Transverse colon (tissue), 4 donors: ENCODE results near the gene ZNF486.

ENCODE experiments used
- CTCF ChIP-seq, 5 experiments: fragments of 200-600 bp in 3 of 5; fragments of 450-650 bp in 2 of 5; sonication (generic) in 3 of 5; IDR thresholded peaks; 1 replicate in 2 of 5; 2 replicates in 3 of 5; pipeline ENCODE4 v1.5.1; 2016 to 2017; ENCODE audit warnings: antibody characterized with exemption in 5 of 5, inconsistent platforms in 3 of 5, mild to moderate bottlenecking in 2 of 5, moderate library complexity in 1 of 5
- EP300 ChIP-seq: sonication (generic); formaldehyde crosslinking; IDR thresholded peaks from one replicate; pipeline ENCODE4 v1.6.1; 2017; ENCODE audit warnings: antibody characterized with exemption, low read depth
- POLR2AphosphoS5 ChIP-seq, 3 donors: sonication (generic); formaldehyde crosslinking; IDR thresholded peaks; one replicate each; pipeline ENCODE4 v1.6.1; 2016; ENCODE audit warnings: antibody characterized with exemption in 3 of 3

DNA sequence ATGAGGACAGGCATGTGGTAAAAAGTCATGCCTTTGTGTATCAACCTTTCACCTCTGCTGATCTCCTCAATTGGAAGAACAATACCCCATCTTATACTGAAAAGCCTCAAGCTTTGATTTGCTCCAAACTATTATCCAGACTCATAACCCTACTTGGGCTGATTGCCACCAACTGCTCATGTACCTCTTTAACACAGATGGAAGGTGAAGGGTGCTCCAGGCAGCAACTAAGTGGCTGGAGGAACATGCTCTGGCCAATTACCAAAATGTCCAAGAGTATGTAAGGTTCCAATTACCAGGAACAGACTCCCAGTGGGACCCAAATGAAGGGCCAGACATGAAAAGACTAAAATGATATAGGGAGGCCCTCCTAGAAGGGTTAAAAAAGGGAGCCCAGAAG is 78.3 kb downstream of the ZNF486 start:
- TF ChIP-seq CTCF (IDR thresholded peaks at IDR 0.05), result no peak
- no peak for TF ChIP-seq POLR2AphosphoS5 (IDR thresholded peaks at IDR 0.05)
- no peak for TF ChIP-seq EP300
